Prostate gland (tissue), 2 donors: Measurements from ENCODE around the gene KANSL1.

Experiments
- CTCF ChIP-seq, 4 experiments: fragments of 200-600 bp in 2 of 4; fragments of 450-650 bp in 2 of 4; sonication (generic) in 2 of 4; IDR thresholded peaks; 1 replicate in 3 of 4; 2 replicates in 1 of 4; pipeline ENCODE4 v1.5.1; 2016 to 2019; ENCODE audit warnings: antibody characterized with exemption in 4 of 4, mild to moderate bottlenecking in 2 of 4, moderate library complexity in 2 of 4
- POLR2A ChIP-seq: fragments of 450-650 bp; IDR thresholded peaks from one replicate; pipeline ENCODE4 v1.6.1; 2016; ENCODE audit warnings: antibody characterized with exemption, mild to moderate bottlenecking

- TF ChIP-seq POLR2A (no peak), CTCF (IDR thresholded peaks at IDR 0.05) (no peak)
Measured at GRCh38 chr17:46108550-46109110, 84.6 kb downstream of the KANSL1 start.
